ENCODE results near the gene PCDH9.
"Not testable (repeated sequence)": the region's sequence is repeated elsewhere in the genome, so short reads cannot be mapped to it uniquely, and the experiment has no call there.

PCDH9 gene

GRCh38 chr13:66805657-66806056, 424.5 kb downstream of the PCDH9 start:
- DNase-seq = no peak

DNA sequence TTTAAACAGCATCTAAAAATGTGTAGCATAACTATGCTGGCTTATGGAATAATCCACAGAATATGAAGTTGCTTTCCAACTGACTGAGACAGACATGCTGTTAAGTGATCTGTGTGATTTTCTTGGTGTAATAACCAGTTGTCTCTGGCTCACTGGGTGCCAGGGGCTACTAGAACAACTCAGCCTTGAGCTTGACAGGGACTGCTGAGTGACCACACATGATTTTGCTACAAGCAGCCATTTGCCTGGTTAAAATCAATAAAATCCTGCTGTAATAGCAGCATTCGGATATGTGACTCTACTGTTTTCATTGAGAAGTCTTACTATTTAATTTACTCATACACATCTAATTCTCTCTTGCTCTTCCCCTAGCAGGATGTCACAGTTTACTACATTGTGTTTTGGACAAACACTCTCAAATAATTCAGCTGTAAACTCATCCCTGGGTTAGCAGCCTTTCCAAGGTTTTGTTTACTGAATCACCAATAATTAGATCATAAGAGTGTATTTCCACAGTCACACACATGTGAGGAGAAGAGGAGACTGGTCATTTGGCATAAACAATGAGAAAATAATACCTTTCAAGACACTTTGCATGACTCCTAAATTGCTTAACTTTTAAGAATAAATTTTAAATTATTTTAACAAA, 426.2 kb downstream of the PCDH9 start:
- DNase-seq = no peak

DNA sequence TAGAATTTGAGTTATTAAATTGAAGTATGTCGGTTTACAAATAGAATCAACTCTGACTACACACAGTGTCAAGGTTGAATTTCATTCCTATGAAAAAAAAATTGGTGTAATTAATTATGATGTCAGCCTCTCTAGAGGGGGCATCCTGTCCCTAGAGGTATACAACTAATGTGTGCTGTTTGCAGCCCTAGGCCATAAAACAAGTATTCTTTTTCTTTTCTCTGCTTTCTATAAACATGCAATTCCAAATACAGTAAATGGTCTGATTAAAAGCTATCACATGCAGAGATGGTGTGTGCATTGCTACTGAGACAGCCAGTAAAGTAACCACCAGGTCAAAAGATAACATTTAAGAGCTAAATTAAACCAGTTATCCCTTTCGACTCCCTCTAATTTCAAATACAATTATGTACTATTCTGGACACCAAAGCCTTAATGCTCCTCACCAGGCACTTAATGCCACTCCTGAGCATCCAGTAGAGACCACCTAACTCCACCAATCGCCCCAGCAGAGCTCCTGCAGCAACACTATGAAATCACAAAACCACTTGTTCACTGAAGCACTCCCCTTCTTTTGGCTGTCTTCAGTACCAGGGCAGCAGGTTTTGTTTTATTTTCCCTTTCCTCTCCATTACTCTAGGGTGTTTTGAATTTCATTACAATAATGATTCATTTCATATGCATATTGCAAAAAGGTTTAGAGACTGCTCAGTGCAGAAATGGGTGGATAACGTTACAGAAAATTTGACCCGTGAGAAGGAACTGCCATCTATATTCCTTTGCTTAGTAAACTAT, 426.9 kb downstream of the PCDH9 start:
- DNase-seq = no peak

DNA sequence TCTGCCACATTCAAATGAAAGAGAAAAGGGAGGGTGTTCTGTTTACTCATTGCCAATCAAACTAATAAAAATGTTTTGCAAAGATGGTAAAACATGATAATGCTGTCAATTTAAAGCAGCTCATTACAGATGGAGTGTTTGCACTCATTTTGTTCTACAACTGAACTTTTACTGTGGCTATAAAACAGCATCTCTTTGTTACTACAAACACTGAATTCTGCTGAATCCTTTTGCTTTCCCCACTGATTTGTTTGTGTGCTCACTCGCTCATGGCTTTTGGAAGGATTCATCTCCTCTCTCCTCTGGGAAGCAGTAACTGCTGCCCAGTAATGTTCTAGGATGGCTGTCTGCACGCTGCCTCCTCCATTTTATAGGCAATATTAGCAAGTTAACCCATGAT, 434.5 kb downstream of the PCDH9 start:
- DNase-seq = no peak

GRCh38 chr13:66794340-66795031, 435.6 kb downstream of the PCDH9 start:
- DNase-seq = no peak

DNA sequence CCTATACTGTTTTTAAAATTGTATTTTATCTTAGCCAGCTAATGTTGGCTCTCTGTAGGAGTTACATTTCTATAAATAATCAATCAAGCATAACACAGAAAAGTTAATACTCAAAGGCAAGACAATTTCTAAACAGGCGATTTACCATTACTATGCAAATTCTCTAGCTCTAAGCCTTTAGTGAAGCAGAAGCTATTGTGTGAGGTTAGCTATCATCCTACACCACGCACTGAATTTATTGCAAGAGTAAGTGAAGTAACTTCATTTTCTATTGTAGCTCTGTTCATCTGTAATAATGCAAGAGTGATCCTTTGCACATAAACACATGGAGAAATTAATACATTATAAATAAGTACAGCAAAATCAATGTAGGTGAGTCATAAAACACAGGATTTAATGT, 439.3 kb downstream of the PCDH9 start:
- DNase-seq = no peak

DNA sequence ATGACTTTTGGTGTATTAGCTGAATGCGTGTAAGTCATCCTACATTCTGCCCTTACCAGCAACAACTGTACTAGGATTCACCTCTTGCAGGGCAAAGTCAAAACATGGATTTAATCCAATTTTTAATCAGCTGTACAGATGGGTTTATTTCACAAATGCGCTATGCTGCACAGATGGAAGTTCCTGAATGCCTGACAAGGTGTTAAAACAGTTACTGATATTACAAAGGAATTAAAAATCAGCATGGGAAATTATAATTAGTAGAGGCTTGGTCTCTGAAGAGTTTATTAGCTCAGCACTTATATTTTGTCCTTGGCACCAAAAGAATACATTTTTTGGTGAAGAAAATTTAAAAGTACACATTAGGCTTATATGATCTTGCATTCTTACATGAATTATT, 448.9 kb downstream of the PCDH9 start:
- DNase-seq = no peak

- no peak for DNase-seq
Measured at GRCh38 chr13:66780814-66781213, 449.3 kb downstream of the PCDH9 start.

DNA sequence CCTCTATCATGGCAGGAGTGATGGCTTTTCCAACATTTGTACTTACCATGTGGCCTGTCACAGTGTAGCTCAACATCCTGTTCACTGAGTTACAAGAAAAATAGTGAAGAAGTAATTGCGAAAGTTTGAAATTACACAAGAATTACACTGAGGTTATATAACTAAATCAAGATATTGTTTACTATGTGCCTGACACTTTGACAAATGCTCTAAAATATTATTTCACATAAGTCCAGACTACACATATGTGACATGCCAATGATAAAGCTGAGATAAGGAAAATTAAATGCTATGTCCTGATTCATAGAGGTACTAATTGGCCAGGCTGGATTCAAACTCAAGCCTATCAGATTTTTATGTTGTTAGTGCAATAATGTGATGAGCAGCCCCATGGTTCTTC, 451.7 kb downstream of the PCDH9 start:
- no peak for DNase-seq

GRCh38 chr13:66775196-66775595, 454.9 kb downstream of the PCDH9 start:
- no peak for DNase-seq

DNA sequence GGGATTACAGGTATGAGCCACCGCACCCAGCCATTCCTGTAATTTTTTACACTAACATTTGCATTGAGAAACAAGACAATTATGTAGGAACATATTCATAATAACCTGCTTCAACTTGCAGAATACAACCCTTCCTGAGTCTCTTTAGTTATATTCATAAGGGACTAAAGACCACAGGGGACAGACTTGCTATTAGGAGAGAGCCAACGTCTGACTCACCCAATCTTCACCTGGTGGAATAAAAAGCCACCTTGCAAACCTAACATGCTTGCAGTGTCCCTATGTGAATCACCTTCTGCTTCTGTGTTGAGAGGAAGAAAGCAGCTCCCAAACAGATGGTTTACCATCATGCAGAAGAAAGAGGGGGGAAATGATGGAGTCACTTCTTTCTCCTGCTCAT, 456.1 kb downstream of the PCDH9 start:
- no peak for DNase-seq

DNA sequence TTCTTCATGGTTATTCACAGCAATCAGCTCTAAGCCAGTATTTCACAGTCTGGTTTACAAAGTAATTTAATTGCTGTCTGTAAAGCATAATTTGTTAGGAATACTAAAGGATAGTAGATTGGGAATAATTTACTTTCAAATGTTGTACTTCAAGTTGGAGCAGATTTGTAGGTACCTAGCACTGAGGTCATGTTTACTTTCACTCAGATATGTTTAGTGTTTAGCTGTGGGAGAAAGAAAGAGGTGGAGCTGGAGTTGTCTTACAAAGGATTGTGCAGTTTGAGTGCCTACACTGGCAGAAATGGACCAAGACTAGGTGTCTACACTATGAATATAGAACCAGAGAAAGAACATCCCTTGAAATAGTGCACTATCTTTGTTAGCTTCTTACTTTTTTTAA, 464.6 kb downstream of the PCDH9 start:
- no peak for DNase-seq

DNA sequence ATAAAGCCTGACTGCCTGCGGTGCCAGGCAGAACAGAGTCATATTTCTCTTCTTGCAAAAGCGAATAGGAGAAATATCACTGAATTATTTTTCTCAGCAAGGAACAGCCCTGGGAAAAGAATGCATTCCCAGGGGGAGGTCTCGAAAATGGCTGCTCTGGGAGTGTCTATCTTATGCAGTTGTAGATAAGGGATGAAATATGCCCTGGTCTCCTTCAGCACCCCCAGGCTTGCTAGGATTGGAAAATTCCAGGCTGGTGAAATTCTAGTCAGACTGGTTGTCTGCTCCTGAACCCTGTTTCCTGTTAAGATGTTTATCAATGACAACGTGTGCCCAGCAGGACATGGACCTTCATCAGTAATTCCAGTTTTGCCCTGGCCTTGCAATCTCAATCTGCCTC, 469.5 kb downstream of the PCDH9 start:
- not testable (repeated sequence) for DNase-seq

DNA sequence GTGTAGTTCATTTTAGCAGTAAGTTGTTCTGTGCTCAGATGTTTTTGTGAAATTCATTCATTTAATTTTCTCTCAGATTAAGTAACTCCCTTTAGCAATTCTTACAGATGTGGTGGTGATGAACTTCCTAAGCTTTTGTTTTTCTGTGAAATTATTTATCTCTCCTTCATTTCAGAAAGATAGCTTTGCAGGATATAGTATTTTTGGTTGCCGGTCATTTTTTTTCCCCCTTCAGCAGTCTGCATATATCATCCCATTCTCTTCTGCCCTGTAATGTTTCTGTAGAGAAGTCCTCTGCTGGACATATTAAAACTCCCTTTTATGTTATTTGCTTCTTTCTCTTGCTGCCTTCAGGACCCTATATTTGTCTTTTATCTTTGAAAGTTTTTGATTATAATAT, 470.2 kb downstream of the PCDH9 start:
- no peak for DNase-seq

- DNase-seq = no peak
Measured at GRCh38 chr13:66751691-66752090, 478.4 kb downstream of the PCDH9 start.

GRCh38 chr13:66748712-66749111, 481.4 kb downstream of the PCDH9 start:
- DNase-seq = no peak

DNA sequence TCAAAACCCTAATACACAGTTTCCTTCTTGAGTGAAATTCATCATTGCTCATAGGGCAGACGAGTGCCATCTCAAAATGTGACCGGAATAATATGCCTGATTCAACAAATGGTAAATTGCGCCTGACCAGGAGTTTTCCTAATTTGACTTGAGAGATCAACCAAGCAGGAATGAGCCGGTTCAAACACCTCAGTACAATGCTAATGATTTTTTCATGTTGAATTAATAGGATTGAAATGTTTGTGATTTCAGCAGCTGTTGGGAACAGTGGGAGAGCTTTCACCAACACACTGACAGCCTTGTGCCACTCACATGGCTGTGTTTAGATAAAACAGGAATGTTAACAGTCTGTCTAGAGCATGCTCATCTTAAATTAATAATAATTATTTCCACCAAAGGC, 484.8 kb downstream of the PCDH9 start:
- DNase-seq = no peak

GRCh38 chr13:66723576-66723975, 506.6 kb downstream of the PCDH9 start:
- no peak for DNase-seq

GRCh38 chr13:66716538-66716937, 513.6 kb downstream of the PCDH9 start:
- DNase-seq = no peak

- no peak for DNase-seq
Measured at GRCh38 chr13:66714795-66715194, 515.3 kb downstream of the PCDH9 start.

DNA sequence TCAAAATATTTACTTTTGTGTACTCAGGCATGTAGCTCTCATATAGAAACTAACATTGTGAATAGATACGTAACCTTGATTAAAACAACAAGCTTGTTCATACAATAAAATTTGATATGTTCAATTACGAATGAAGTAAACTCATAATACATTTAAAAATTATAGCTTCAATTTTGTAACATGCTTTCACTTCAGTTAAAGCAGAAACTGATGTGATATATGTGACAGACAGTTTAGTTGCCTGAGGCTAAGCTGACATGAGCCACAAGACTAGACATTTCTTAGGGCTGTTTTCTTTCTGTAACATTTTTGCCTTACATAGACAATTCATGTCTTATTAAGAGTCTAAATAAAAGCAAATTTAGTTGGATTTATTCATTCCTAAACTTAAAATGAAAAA, 526.0 kb downstream of the PCDH9 start:
- no peak for DNase-seq

DNA sequence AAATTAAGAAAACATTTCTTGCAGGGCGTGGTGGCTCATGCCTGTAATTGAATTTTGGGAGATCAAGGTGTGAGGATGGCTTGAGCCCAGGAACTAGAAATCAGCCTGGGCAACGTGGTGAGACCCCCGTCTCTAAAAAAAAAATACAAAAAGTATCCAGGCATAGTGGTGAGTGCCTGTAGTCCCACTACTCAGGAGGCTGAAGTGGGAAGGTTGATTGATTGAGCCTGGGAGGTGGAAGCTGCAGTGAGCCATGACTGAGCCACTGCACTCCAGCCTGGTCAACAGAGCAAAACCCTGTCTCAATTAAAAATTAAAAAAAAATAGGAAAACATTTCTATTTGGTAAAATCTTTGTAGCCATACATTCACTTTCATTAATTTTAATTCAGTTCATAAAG, 526.5 kb downstream of the PCDH9 start:
- no peak for DNase-seq

- DNase-seq = no peak
Measured at GRCh38 chr13:66700117-66700601, 530.0 kb downstream of the PCDH9 start.

- DNase-seq = no peak
Measured at GRCh38 chr13:66693656-66694055, 536.5 kb downstream of the PCDH9 start.
